Esophagus muscularis mucosa (tissue), 4 donors: ENCODE measurements around the gene RAB6D.

ENCODE experiments used
- CTCF ChIP-seq, 3 experiments: fragments of 200-600 bp in 2 of 3; fragments of 450-650 bp in 1 of 3; sonication (generic) in 2 of 3; IDR thresholded peaks; one replicate each; pipeline ENCODE4 v1.5.1; 2017 to 2019; ENCODE audit warnings: antibody characterized with exemption in 3 of 3, mild to moderate bottlenecking in 2 of 3, moderate library complexity in 1 of 3
- EP300 ChIP-seq: sonication (generic); formaldehyde crosslinking; IDR thresholded peaks from one replicate; pipeline ENCODE4 v1.6.1; 2017; ENCODE audit warnings: antibody characterized with exemption
- POLR2A ChIP-seq: fragments of 450-650 bp; IDR thresholded peaks from one replicate; pipeline ENCODE4 v1.6.1; 2017; ENCODE audit warnings: antibody characterized with exemption, moderate library complexity, mild to moderate bottlenecking, low read depth
- POLR2AphosphoS5 ChIP-seq, 2 donors: sonication (generic); formaldehyde crosslinking; IDR thresholded peaks; one replicate each; pipeline ENCODE4 v1.6.1; 2017; ENCODE audit warnings: antibody characterized with exemption in 2 of 2

GRCh38 chr2:131389657-131390056 is 25.7 kb upstream of the RAB6D start:
- TF ChIP-seq CTCF (IDR thresholded peaks at IDR 0.05) = no peak
- TF ChIP-seq POLR2AphosphoS5 (IDR thresholded peaks at IDR 0.05) = no peak
- no peak for TF ChIP-seq EP300
- TF ChIP-seq POLR2A = no peak
